ENCODE data around the gene RALGAPB. TPM values are rescaled to one million over a fixed set of nuclear protein-coding genes. Genes with fewer than 3 reads are reported as not detected.
"Not testable (repeated sequence)": the region's sequence is repeated elsewhere in the genome, so short reads cannot be mapped to it uniquely, and the experiment has no call there.

RALGAPB gene
- polyA plus RNA-seq, 1 donor, result 50.6 TPM

DNA sequence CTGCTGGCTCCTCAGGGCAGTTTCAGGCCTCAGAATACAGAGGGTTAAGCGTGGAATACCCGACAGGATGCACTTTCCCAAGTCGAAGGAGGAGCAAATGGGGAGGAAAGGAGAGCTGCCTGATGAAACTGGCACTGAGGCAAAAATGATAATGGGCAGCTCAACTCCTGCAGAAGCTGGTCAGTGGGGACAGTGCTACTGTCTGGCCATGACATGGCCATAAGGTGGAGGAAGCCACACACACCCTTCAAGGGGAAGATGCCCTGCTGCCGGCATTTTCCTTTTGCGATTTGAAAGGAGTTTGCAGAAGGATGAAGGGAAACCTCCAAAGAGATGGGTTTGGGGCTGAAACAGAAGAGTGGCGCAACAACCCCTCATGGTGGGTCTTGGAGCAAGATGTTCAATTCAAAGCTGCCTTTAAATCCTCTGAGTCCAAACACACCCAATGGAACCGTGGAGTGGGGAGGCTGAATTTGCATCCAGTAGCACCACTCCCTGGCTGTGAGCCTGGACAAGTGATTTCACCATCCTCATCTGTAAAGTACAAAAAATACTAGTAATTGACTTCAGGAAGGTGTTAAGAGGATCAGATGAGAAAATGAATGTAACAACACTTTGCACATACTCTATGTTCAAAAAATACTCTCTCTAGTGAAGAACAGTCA is 111.6 kb downstream of the RALGAPB start:
- no peak for DNase-seq

DNA sequence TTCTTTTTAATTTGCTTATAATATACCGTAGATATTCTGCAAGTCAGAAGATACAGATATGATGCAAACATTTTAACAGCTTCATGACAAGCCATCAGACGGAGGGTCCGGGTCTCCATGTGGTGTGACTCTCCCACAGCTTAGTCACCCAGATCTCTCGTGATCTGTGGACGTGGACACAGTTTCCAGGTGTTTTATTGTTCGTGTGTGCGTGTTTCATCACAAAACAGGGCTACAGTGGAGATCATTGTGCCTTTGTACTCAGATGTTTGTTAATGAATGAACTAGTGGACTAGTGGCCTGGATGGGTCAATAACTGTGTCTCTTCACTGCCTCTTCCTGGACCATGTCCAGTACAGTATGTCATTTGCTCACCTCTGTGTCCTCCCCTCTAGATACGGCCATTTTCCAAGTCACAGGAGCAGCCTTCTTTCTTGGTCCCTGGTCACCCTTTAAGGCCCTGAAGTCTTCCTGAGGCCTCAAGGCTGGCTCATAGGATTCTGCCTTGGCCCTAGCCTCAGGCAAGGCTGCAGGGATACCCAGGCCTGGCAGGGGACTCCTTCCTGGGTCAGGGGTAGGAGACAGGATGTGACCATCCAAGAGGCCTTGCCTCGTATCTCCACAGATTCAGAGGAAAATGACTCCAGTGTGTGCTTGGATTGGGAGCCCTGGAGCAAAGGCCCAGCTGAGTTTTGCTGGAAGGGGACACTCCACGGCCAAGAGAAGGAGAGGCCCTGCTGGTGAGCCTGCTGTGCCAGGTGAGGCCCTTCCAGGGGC is 112.9 kb downstream of the RALGAPB start:
- no peak for DNase-seq

DNA sequence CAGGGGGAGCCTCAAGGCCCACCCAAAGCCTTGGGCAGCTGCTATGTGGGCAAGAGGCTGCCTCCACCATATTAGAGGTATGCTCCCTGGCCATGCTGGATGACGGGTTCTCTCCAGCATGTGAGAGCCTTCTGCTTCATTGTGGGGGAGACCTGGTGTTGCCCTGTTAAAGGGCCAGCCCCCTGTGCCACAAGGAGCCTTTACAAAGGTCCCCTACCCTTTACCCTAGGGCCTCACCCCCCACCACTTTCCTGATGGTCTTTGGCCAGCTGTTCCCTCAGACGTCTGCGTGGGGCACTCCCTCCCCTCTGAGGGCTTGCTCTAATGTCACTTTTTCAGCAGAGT is 113.5 kb downstream of the RALGAPB start:
- no peak for DNase-seq

DNA sequence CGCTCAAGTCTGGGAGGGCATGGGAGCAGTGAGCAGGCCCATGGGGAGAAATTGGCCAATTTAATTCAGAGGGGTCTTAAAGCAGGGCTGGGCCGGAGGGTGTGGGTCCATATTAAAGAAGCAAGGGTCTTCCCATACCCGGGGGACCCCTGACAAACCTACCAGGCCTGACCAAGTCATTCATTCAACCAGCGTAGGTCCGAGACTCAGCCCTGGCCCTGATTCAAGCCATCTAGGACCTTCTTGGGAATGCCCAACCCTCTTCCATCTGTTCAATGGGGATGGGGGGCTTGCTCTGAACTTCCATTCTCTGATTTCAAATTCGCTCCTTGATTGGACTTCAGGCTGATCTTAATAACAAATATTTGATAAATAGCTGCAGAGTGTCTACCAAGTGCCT is 115.7 kb downstream of the RALGAPB start:
- no peak for DNase-seq

DNA sequence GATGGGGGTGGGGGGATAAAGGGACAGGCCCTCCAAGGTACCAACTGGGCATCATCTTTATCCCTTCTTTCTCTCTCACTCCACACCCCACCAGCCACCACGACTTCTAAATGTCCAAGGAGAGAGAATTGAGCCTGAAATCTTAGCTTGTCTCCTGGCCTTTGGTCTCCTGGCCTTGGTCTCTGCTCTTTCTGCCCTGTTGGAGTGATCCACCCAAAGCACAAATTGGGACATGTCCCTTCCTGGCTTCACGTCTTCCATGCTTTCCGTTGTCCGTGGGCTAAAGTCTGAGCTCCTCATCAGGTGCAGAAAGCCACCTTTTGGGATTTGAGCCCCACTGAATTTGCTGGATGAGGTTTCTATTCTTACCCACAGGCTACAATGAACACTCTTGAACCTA is 116.7 kb downstream of the RALGAPB start:
- no peak for DNase-seq

DNA sequence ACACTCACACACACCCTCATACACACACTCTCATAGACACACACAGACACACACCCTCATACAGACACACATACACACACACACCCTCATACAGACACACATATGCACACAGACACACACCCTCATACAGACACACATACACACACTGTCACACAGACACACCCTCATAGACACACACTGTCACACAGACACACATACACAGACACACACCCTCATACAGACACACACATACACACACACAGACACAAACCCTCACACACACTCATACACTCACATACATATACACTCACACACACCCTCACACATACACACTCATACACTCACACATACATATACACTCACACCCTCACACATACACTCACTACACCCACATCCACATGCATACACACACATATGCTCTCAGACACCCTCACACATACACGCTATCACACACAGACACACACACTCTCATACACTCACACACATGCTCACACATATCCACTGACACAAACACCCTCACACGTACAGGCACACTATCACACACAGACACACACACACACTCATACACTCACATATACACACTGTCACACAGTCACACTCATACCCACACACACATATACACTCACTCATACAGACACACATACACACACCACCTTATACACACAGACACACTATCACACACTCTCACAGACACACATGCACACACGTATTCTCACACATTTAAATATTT is 117.5 kb downstream of the RALGAPB start:
- no peak for DNase-seq

DNA sequence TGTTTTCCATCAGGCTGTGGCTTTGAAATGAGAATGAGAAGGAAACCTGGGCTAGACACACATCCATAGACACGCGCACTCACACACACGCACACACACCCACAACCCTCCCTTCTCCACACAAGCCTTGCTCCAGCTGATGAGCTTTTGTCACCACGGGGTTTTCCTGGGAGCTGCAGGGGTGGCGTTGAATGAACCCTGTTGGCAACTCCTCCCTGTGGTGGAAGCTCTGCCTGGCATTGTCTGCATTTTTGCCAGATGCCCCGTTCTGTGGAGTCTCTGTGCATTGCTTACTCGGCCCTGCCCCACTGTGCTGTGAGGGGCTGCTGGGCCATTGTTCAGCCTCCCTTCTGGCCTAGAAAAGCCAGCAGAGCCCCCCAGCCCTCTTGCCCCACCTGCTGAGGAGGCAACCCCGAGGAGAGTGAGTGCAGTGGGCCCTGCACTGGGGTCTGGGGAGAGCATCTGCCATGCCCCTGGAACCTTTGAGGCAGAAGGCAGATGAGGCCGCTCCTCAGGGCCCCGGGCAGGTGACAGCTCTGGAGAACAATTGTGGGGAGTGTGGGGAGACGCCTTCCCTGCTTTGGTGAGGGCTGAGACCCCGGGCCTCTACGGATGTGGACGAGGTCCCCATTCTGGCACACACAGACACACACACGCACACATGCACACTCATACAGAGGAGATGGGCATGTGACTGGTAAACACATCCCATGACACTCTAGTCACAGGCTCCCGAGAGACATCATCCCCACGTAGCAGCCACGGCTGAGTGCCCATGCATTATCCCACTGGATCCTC is 118.2 kb downstream of the RALGAPB start:
- no peak for DNase-seq

DNA sequence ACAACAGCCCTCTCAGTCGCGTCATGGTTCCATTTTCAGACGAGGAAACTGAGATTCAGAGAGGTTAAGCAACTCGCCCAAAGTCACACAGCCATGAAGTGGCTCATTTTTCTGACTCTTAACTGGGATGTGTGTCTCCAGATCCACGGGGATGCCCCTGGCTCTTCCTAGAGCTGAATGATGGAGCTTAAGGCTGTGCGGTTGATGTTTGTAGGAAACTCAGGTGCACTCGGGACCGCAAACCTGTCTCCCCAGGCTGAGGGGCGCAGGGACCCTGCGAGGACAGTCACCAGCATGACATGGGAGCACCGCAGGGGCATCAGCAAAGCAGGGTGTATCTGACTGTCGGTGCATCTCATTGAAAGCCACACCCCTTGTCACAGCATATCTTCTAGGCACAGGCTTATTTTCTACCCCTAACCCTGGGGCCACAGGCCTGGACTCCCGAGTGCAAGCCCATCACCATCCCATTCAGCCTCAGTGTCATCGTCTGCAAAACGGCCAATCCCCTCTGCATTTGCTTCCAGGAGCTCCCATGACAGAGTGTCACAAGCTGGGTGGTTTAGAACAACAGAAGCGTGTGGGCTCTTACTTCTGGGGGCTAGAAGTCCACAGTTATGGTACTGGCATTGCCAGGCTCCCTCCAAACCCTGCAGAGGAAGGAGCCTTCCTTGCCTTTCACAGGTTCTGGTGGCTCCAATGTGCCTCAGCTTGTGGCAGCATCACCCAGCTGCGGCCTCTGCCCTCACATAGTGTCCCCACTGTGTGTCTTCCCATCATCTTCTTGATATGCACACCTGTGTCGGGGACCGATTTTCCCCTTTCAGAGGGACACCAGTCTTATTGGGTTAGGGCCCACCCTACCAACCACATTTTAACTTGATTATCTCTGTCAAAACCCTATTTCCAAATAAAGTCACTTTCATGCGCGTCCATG is 119.1 kb downstream of the RALGAPB start:
- no peak for DNase-seq

DNA sequence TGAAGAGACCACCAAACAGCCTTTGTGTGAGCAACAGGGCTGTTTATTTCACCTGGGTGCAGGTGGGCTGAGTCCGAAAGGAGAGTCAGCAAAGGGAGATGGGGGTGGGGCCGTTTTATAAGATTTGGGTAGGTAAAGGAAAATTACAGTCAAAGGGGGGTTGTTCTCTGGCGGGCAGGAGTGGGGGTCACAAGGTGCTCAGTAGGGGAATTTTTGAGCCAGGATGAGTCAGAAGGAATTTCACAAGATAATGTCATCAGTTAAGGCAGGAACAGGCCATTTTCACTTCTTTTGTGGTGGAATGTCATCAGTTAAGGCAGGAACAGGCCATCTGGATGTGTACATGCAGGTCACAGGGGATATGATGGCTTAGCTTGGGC is 119.8 kb downstream of the RALGAPB start:
- DNase-seq, result not testable (repeated sequence)

DNA sequence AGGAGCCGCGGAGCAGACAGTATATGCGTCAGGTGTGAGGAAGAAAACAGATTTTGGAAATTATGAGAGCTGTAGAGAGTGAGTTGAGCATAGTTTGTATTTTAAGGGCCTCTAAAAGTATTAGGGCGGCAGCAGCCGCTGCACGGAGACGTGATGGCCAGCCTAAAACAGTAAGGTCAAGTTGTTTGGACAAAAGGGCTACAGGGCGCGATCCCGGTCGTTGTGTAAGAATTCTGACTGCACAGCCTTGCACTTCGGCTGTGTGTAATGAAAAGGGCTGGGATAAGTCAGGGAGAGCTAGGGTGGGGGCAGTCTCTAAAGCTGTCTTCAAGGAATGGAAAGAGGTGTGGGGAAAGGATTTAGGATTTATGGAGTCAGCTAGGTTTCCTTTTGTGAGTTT is 121.6 kb downstream of the RALGAPB start:
- DNase-seq, result not testable (repeated sequence)

DNA sequence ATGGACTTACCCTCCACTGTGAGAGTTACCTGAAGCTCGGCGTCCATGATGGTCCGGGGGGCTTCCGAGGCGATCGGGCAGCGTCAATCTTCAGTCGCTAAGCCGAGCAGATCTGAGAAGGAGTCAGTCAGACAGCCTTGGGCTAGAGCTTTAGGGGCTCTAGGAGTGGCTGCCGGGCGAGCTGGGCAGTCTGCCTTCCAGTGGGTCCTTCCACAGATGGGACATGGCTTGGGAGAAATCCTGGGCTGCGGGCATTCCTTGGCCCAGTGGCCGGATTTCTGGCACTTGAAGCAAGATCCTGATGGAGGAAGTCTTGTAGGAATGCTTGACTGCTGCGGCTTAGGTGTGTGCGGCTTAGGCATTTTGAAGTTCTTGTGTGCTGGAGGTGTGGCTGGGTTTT is 123.2 kb downstream of the RALGAPB start:
- DNase-seq, result not testable (repeated sequence)

DNA sequence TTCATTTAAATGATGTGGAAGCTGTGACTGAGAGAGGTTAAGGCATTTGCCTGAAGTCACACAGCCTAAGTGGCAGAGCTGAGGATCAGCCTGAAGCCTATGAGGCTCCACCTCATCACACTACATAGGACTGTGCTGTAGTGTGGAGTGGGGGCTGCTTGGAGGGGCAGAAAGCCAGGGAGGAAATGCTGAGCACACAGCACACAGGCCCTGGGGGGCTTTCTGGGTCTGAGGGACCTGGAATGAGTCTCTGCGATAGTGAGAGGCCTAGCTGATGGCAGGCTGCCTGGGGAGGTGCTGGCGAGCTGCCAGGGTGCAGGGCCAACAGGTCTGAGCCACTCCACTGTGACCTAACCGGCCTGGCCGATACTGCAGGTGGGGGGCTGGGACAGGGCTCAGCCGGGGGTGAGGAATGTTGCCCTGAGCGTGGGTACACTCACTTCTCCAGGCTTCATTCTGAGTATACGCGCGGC is 126.8 kb downstream of the RALGAPB start:
- peak; percentile 31 for DNase-seq

DNA sequence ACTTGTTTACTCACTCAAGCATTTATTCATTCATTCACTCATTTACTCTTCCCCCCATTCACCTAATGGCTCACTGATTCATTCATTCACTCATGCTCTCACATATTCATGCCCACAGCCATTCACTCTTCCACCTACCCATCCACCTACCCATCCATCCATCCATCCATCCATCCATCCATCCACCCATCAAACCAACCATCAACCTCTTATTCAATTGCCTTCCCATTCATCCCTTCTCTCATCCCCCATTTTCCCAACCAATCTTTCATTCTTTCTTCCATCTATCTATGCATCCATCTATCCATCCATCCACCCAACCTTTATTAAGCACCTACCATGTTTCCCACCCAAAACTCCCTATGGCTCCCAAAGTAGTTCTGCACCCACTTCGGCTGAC is 127.4 kb downstream of the RALGAPB start:
- no peak for DNase-seq

DNA sequence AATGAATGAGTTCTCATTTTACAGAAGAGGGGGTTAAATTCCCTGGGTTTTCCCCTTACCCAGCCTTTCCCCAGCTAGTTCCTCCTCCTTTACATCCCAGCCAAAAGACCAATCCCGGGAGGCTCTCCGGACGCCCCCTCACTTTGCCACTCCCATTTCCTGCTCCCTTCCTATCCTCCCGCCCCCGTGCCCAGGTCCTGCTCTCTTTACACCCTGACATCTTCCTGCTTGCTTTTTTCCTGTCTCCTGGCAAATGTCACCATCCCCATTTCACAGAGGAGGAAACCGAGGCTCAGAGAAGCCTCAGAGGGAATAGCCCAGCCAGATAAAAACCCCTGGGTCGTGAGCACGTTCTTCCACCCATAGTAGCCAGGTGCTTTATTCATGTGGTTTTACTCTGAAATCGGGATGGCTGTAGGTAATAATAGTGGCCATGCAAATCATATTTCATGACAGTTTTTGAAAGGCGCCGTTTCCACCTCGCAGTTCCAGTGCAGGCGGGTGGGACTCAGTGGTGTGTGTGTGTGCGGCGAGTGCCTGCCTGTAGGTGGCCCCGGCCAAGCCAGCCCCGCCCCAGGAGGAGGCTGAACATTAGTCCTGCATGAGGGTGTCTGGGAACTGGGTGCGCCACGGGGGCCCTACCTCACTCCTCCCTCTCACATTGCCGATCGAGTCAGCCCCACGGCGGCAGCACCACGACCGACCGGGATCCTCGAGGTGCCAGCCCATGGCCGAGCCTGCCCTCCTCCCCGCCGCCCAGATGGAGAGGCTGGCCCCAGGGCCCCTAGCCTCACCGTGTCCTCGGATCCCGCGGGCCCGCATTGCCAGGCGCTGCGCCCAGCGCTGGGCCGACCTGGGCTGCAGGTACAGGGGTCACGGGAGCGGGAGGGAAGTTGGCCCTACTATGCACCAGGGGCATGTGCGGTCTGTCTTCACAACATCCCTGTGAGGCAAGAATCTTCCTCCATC is 128.9 kb downstream of the RALGAPB start, which contains the start of gene ARHGAP40:
Gene ARHGAP40, plus strand, starts transcription at position 594 of the 969 bp plus-strand sequence.
- DNase-seq, result peak; percentile 27

DNA sequence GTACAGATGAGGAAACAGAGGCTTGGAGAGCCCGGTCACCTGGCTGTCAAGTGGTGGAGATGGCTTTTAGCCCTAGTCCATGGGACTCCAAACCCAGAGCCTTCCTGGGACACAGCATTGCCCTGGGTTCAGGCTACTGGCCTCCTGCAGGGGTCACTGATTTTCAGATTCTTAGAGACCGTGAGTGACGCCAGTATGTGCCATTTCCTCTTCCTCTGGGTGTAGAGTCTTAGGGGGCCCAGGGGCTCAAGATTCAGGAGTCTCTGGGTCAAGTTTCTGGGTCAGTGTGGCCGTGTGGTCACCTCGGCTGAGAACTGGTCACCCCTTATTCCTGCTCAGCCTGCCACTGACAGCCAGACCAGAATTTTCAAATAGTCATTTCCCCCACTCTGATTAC is 129.5 kb downstream of the RALGAPB start:
- DNase-seq, result no peak

DNA sequence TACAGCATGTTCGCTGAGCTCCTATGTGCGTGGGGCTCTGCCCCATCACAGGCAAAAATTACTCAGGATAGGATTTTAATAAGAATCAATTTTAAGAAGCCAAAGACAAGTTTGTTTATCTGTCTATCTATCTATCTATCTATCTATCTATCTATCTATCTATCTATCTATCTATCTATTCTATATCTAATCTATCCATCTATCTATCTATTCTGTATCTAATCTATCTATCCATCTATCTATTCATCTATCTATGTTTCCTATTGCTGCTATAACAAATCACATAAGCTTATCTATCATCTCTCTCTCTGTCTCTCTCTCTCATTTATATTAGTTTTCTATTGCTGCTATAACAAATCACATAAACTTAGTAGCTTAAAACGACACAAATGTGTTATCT is 130.6 kb downstream of the RALGAPB start:
- no peak for DNase-seq

DNA sequence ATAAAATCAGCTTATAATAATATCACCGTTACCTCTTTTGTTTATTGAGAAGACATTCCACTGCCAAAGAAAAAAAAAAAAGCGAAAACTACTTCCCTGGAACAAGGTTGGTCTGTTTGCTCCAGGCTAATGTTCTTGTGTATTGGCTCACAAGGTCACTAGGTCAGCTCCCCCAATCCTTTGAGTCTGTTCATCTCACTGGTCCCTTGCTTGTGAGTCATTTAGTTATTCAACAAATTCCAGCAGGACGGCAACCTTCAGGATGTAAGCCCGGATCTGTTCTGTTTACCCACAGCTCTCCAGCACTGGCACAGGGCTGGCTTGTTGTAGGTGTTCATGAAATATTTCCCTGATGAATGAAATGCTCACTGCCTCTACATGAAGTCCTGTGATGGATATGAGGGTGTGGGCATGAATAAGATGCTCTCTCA is 132.2 kb downstream of the RALGAPB start:
- DNase-seq, result no peak

DNA sequence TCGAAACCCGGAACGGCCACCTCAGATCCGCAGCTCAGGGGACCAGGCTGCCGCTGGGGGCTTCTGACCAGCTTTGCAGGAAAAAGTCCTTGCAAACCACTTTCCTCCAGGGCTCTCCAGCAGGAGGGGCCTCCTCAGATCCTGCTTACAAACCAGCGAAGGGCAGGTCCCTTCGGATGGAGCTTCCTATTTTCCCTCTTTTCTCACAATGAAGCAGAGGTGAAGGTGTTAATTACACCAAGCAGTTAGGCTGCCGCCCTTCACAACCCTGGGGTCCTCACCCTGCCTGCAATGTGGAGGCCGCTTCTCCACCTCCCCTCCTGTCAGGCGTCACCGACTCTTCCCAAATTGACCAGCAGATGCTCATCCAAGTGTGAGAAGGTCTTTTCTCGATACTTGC is 134.7 kb downstream of the RALGAPB start:
- no peak for DNase-seq

DNA sequence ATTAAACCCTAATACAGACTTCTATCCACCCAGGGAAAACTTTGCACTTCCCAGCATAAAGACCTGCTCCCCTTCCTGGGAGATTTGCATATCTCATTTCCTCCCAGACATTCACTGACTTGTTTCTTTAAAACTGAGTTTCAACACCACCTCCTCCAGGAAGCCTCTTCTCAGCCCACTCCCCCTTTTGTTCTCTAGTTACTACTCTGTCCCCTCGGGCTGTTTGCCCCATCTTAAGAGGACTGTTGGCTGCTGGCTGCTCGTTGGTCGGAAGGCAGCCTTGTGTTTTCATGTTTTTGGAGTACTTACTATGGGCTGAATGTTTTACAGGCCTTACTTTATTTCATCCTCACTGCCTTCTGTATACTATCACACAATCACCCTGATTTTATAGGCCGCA is 135.5 kb downstream of the RALGAPB start:
- DNase-seq, result no peak

DNA sequence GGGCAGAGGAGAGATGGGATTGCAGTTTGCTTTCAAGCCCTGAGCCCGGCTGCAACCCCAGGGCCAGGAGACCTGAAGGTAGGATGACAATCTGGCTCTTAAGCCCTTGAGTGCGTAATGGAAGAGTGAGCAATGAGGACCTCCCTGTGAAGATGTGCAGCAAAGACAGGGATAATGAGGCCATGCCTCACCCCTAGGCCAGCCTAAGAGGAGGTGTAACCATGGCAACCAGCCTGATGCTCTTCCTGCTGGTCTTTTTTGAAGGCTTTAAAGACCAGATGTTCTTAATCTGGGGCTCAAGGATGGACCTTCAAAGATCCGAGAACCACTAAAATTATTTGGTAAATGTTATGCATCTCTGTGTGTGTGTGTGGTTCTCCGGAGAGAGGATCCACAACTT is 137.2 kb downstream of the RALGAPB start:
- no peak for DNase-seq
